Esophagus muscularis mucosa (tissue), 3 donors: ENCODE data around the gene AQP12B.

Source experiments
- CTCF ChIP-seq, 3 experiments: fragments of 200-600 bp in 2 of 3; fragments of 450-650 bp in 1 of 3; sonication (generic) in 2 of 3; IDR thresholded peaks; one replicate each; pipeline ENCODE4 v1.5.1; 2017 to 2019; ENCODE audit warnings: antibody characterized with exemption in 3 of 3, mild to moderate bottlenecking in 2 of 3, moderate library complexity in 1 of 3
- POLR2A ChIP-seq: fragments of 450-650 bp; IDR thresholded peaks from one replicate; pipeline ENCODE4 v1.6.1; 2017; ENCODE audit warnings: antibody characterized with exemption, moderate library complexity, mild to moderate bottlenecking, low read depth
- POLR2AphosphoS5 ChIP-seq, 2 donors: sonication (generic); formaldehyde crosslinking; IDR thresholded peaks; one replicate each; pipeline ENCODE4 v1.6.1; 2017; ENCODE audit warnings: antibody characterized with exemption in 2 of 2

GRCh38 chr2:240639566-240639965 lies 43.1 kb downstream of the AQP12B start:
- TF ChIP-seq CTCF (IDR thresholded peaks at IDR 0.05) (no peak), POLR2AphosphoS5 (IDR thresholded peaks at IDR 0.05) (no peak), POLR2A (no peak)
